ENCODE measurements around the gene ETV6.

GRCh38 chr12:11673666-11674461 is 24.4 kb downstream of the ETV6 start:
- no peak for TF ChIP-seq CTCF (IDR thresholded peaks at IDR 0.05; ENCODE audit: borderline replicate concordance, extremely low read depth, low read length, poor library complexity, severe bottlenecking)
- no peak for TF ChIP-seq EZH2 (IDR thresholded peaks at IDR 0.05; ENCODE audit: borderline replicate concordance, low read depth, low read length, severe bottlenecking)
